HEK293 (cell line): ENCODE measurements around the gene APOO.

ENCODE experiments used
- HOXC10 ChIP-seq: sonication (generic); formaldehyde crosslinking; IDR thresholded peaks from 2 replicates; pipeline ENCODE4 v1.8.1; 2023; ENCODE audit warnings: mild to moderate bottlenecking, missing genetic modification reagents
- ZBTB26 ChIP-seq: fragments of 450-650 bp; formaldehyde crosslinking; optimal IDR thresholded peaks from 2 replicates; pipeline ENCODE3; 2016; ENCODE audit warnings: missing biosample characterization, mild to moderate bottlenecking, missing genetic modification characterization
- ZEB2 ChIP-seq: fragments of 450-650 bp; formaldehyde crosslinking; IDR thresholded peaks from 2 replicates; pipeline ENCODE4 v1.5.1; 2016; ENCODE audit warnings: missing biosample characterization, missing genetic modification characterization
- ZNF623 ChIP-seq: fragments of 450-650 bp; formaldehyde crosslinking; IDR thresholded peaks from 2 replicates; pipeline ENCODE4 v1.5.1; 2016; ENCODE audit warnings: missing biosample characterization, missing genetic modification characterization
- TF ChIP-seq, protein P1 (sequence below): fragments of 450-650 bp; formaldehyde crosslinking; IDR thresholded peaks from 2 replicates; pipeline ENCODE4 v1.5.1; 2016; ENCODE audit warnings: missing biosample characterization, missing genetic modification characterization

GRCh38 chrX:23952391-23952790 lies 44.7 kb upstream of the APOO start:
- TF ChIP-seq HOXC10 (CRISPR knock-in tag), result no peak
- TF ChIP-seq, protein P1, sequence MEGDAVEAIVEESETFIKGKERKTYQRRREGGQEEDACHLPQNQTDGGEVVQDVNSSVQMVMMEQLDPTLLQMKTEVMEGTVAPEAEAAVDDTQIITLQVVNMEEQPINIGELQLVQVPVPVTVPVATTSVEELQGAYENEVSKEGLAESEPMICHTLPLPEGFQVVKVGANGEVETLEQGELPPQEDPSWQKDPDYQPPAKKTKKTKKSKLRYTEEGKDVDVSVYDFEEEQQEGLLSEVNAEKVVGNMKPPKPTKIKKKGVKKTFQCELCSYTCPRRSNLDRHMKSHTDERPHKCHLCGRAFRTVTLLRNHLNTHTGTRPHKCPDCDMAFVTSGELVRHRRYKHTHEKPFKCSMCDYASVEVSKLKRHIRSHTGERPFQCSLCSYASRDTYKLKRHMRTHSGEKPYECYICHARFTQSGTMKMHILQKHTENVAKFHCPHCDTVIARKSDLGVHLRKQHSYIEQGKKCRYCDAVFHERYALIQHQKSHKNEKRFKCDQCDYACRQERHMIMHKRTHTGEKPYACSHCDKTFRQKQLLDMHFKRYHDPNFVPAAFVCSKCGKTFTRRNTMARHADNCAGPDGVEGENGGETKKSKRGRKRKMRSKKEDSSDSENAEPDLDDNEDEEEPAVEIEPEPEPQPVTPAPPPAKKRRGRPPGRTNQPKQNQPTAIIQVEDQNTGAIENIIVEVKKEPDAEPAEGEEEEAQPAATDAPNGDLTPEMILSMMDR (tag by site-specific recombination), result no peak
- no peak for TF ChIP-seq ZEB2 (tag by site-specific recombination)
- no peak for TF ChIP-seq ZNF623 (tag by site-specific recombination)
- TF ChIP-seq ZBTB26 (tag by site-specific recombination), result no peak
